Activated T-helper 17 cell treated with anti-CD3 and anti-CD28 coated beads, Interleukin-2, amount 50 U/mL, for 72 hours (primary cell): ENCODE results near the gene KIAA0319L. TPM values are rescaled to one million over a fixed set of nuclear protein-coding genes. Genes with fewer than 3 reads are reported as not detected.

ENCODE experiments used
- ATAC-seq: fragments of 150-1000 bp; cut with Tn5 transposase; replicated peaks from 2 replicates; pipeline ENCODE4 v1.10.0; 2021; ENCODE audit warnings: mild to moderate bottlenecking, moderate library complexity
- H3K27ac Mint-ChIP-seq: one replicate; pipeline ENCODE4 v1.8.0; 2022; ENCODE audit warnings: mixed read lengths
- H3K27me3 Mint-ChIP-seq: one replicate; pipeline ENCODE4 v1.8.0; 2022; ENCODE audit warnings: mixed read lengths
- H3K36me3 Mint-ChIP-seq: one replicate; pipeline ENCODE4 v1.8.0; 2022; ENCODE audit warnings: low read depth, mild to moderate bottlenecking, mixed read lengths
- H3K4me1 Mint-ChIP-seq: one replicate; pipeline ENCODE4 v1.8.0; 2022; ENCODE audit warnings: mixed read lengths
- H3K4me3 Mint-ChIP-seq: one replicate; pipeline ENCODE4 v1.8.0; 2022; ENCODE audit warnings: mild to moderate bottlenecking, mixed read lengths
- H3K9me3 Mint-ChIP-seq: one replicate; pipeline ENCODE4 v1.8.0; 2022; ENCODE audit warnings: mixed read lengths
- total RNA-seq, 2 donors: library from RNA; stranded (reverse); gene quantifications; one replicate each; pipeline ENCODE4 v1.2.3, GENCODE V29; 2022

Gene KIAA0319L
- total RNA-seq, 2 donors from 2014 or later: 45.8 to 98.2 TPM

DNA sequence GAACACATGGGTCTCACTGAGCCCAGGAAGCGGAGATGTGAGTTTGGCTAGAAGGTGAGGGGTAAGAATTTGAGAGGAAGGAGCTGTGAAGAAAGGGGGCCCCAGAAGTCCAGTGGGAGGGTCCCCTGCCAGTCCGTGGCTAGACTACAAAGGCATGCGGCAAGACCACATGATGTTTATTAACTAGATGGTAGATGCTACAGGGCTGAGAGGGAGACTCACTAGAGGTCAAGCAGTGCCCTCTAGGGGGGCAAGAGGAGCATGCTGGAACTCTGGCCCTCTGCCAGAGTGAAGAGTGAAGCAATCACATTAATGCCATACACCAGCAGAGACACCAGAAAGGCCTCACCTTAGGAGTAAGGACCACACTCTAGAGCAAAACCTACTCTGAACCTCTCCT lies 12.2 kb downstream of the KIAA0319L start:
- peak overlapping the region; percentile 82 for H3K27ac Mint-ChIP-seq
- no peaks in the 10 kb centered on the region for H3K27me3 Mint-ChIP-seq
- H3K4me1 Mint-ChIP-seq: peaks cover 34% of the 10 kb centered on the region
- peak; percentile 74 for ATAC-seq
- H3K36me3 Mint-ChIP-seq: peaks cover 78% of the 10 kb centered on the region
- no peak overlapping the region for H3K4me3 Mint-ChIP-seq
- no peaks in the 10 kb centered on the region for H3K9me3 Mint-ChIP-seq

DNA sequence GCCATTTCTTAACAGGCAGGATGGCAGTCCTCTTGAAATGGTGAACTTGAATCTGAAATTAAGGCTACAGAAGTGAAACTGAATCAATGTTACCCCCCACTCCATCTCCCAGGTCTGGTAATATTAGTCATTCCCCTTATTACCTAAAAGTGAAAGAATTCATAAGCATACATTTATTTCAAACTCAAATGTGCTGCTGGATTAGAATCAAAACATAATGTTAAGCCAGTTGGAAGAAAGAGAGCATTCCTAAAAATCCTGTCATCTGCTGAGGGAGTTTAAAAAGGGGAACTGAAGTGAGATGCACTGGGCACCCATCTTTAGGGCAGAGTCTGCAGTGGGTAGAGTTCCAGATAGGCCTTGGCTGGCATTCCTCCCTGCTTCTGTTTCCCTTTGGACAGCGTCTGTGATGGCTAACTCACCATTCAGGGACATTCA lies 17.4 kb downstream of the KIAA0319L start:
- H3K4me3 Mint-ChIP-seq: peak overlapping the region; percentile 77
- ATAC-seq: peak; percentile 71
- peaks cover 62% of the 10 kb centered on the region for H3K4me1 Mint-ChIP-seq

DNA sequence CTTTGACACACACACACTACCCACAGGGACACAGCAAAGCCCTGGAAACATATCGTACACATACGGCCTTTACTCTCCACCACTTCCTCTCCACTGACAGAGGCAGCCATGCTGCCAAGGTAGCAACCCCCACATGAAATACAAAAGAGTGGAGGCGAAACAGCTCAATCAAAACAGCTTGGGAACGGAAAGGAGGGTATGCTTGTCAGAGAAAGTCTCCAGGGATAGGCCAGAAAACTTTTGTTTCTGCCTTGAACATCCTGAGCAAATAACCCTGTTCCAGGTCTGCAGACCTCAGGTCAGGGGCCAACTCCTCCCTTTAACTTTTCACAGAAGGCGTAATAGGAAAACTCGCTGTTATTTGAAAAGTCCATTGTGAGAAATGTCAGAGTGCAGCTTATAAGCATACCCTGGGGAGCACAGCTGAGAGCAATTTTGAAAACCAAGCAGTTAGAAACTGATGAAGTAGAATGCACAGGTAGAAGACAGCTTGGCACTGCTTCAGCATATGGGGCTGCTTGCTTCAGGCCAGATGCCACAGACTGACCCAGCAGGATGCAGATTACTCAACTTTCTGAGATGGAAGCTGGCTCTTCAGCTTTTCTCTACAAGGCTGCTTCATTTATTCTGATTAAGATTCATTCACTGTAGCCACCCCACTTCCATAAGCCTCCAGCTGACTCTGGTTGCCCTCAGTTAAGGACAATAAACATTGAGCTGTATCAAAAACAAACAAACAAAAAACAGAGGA lies 18.0 kb downstream of the KIAA0319L start:
- ATAC-seq: peak; percentile 70
- peak overlapping the region; percentile 77 for H3K4me3 Mint-ChIP-seq
- peaks cover 53% of the 10 kb centered on the region for H3K36me3 Mint-ChIP-seq
- peaks cover 60% of the 10 kb centered on the region for H3K4me1 Mint-ChIP-seq
- H3K9me3 Mint-ChIP-seq: no peaks in the 10 kb centered on the region
- H3K27me3 Mint-ChIP-seq: no peaks in the 10 kb centered on the region
- H3K27ac Mint-ChIP-seq: peak overlapping the region; percentile 80

More for the DNA sequence above, 17.4 kb downstream of the KIAA0319L start:
- Mint-ChIP-seq H3K9me3 (no peaks in the 10 kb centered on the region), H3K27me3 (no peaks in the 10 kb centered on the region), H3K27ac (peak overlapping the region; percentile 80), H3K36me3 (peaks cover 55% of the 10 kb centered on the region)

DNA sequence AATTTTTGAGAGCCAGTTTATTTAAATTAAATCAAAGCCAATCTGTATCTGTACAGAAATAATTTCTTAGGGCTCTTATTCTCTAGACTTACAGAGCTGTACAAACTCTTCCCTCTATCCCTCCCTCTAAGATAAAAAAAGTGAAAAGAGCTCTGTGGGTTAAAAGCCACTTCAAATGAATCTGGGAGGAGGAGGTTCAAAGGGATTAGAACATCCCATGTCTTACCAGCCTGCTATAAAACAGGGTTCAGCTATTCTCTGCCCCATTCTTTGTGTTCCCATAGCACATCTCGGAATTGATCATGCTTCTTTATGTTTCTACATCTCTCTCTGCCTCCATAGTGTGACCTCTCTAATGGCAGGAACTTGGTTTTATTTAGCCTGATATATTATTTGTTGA lies 19.4 kb downstream of the KIAA0319L start:
- H3K27ac Mint-ChIP-seq: peak overlapping the region; percentile 15
- peak overlapping the region; percentile 77 for H3K4me3 Mint-ChIP-seq
- ATAC-seq: no peak
- H3K4me1 Mint-ChIP-seq: peaks cover 53% of the 10 kb centered on the region
- H3K9me3 Mint-ChIP-seq: no peaks in the 10 kb centered on the region
- peaks cover 53% of the 10 kb centered on the region for H3K36me3 Mint-ChIP-seq
- no peaks in the 10 kb centered on the region for H3K27me3 Mint-ChIP-seq

DNA sequence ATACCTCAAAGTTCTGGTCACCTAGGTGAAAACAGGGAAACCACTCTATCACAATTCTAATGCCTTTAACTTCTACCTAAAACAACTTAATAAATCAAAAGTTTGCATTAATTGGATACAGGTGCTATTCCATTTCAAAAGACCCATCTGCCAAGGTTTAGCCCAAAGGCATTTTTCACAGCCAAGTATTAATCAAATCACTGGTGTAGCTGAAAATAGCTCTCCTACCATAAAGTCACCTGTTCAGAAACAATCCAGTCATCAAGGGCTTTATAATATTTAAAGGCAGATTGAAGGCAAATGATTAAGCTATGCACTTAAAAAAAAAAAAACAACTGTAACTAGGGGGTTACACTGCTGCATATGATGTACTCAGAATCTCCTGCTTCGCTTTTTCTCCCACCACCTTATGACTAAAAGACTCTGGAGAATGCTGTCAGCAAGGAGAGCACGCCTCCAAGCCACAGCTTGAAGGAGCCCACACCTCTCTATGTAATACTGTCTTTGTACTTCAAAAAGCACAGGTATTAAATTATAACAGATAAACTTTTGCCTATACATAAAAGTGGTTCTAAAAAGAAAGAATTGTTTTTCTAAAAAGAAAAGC lies 20.5 kb downstream of the KIAA0319L start:
- peak overlapping the region; percentile 77 for H3K4me3 Mint-ChIP-seq
- no peaks in the 10 kb centered on the region for H3K9me3 Mint-ChIP-seq
- H3K4me1 Mint-ChIP-seq: peaks cover 48% of the 10 kb centered on the region
- no peaks in the 10 kb centered on the region for H3K27me3 Mint-ChIP-seq
- peak overlapping the region; percentile 15 for H3K27ac Mint-ChIP-seq
- peak; percentile 66 for ATAC-seq
- H3K36me3 Mint-ChIP-seq: peaks cover 52% of the 10 kb centered on the region

DNA sequence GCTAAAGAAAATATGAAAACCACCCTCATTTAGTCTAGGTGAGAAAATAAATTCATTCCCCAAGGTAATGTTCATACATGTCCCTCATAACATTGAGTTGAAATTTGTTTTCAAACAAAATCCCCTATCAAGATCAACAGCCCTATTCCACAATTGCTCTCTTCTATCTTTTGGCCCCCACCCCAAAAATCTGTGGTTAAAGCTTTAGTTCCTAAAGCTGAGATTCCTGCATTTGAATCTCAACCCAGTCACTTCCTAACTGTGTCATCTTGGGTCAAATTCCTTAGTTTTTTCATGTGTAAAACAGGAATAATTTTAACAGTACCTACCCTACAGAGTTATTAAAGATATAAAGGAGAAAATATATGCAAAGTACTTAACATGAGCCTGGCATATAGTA lies 22.0 kb downstream of the KIAA0319L start:
- no peaks in the 10 kb centered on the region for H3K9me3 Mint-ChIP-seq
- no peak overlapping the region for H3K4me3 Mint-ChIP-seq
- H3K4me1 Mint-ChIP-seq: peaks cover 52% of the 10 kb centered on the region
- H3K27ac Mint-ChIP-seq: no peak overlapping the region
- H3K27me3 Mint-ChIP-seq: no peaks in the 10 kb centered on the region
- peaks cover 61% of the 10 kb centered on the region for H3K36me3 Mint-ChIP-seq
- ATAC-seq: no peak

DNA sequence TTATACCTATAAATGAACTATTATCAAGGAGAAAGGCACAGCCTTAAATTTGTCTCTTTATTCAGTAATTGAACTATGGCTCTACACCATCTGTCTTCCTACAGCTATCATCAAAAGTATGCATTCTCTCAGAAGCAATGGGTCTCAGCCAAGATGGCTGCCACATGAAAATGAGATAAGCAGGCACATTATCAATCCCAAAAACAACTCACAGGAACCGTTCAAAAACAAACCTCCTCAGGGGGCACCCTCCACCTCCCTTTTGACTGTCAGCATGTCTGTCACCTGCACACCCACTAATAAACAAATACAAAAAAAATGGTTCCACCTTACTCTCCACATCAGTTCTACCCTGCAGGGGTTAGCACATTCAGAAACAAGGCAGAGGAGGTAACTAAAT lies 23.6 kb downstream of the KIAA0319L start:
- ATAC-seq: no peak
- Mint-ChIP-seq H3K9me3 (peaks cover 5% of the 10 kb centered on the region), H3K27ac (no peak overlapping the region), H3K4me3 (no peak overlapping the region), H3K36me3 (peaks cover 69% of the 10 kb centered on the region), H3K4me1 (peaks cover 42% of the 10 kb centered on the region), H3K27me3 (no peaks in the 10 kb centered on the region)

DNA sequence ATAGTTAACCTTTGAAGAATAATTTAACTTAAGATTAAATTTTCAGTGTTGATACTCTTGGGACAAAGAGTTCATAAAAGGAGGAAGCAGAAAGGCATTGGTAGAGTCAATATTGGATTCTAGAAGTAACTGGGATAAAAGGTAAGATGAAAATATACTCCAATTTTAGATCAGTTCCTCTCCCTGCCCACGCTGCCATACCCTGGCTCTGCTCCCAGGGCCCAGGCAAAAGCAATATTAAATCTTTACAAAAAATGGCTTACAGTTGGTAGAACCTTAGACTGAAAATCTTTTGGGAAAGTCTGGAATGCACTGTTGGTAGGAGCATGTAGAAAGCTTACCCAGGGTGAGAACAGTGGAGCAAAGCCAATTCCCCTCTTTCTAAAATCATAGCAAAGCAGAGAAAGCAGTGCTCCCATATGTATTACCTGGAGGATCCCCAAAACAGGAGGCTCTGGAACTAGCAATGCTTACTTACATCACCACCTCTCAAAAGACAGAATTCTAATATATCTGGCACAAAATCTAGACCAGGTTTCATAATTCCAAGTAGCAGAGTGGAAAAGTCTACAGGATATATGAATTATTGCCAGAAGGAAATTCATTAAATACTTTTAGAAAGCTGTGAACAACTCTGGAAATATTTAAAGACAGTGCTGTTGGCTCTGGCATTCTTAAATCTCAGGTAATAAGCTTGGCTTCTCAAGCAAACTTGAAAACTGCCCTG lies 24.5 kb downstream of the KIAA0319L start:
- Mint-ChIP-seq H3K27me3 (no peaks in the 10 kb centered on the region), H3K4me3 (no peak overlapping the region), H3K36me3 (peaks cover 69% of the 10 kb centered on the region), H3K4me1 (peaks cover 38% of the 10 kb centered on the region), H3K27ac (no peak overlapping the region), H3K9me3 (peaks cover 7% of the 10 kb centered on the region)
- ATAC-seq: no peak

DNA sequence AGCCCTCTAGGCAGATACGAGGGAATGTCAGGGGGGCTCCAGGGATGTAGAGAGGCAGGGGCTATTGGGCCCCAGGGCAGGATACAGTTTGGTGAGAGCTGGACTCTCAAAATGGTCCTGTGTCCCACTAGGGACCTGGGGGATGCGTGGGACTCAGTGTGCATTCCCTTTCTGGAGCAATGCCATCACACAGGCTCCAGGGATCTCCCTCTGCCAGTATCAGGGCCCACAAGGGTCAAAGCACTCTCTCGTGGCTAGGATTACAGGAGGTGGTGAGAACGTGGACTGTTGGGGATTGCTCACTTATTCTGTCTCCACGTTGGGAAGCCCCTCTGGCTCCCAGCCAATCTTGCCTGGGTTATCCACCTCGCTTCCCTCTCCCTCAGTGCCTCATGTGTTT lies 25.8 kb downstream of the KIAA0319L start:
- no peak for ATAC-seq
- H3K27ac Mint-ChIP-seq: no peak overlapping the region
- peaks cover 36% of the 10 kb centered on the region for H3K4me1 Mint-ChIP-seq
- peaks cover 61% of the 10 kb centered on the region for H3K36me3 Mint-ChIP-seq
- no peak overlapping the region for H3K4me3 Mint-ChIP-seq
- no peaks in the 10 kb centered on the region for H3K27me3 Mint-ChIP-seq
- peaks cover 9% of the 10 kb centered on the region for H3K9me3 Mint-ChIP-seq

DNA sequence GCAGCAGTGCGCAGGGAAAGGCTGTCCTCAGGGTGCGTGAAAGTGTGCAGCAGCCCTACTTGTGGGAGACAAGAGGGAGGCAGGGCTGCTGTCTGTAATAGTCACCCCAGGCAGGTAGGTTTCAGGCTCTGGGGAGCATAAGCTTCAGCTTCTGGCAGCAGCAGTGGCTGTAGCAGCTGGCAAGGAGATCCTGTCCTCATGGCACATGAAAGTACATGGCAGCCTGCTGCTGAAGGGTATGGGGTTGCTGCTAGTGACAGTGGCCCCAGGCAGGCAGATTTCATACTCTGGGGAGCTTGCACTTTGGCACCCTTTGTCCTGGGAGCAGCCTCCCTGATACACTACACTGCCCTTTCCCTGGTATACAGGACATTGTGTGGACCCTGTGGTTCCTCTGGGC lies 26.3 kb downstream of the KIAA0319L start:
- H3K27ac Mint-ChIP-seq: no peak overlapping the region
- H3K27me3 Mint-ChIP-seq: no peaks in the 10 kb centered on the region
- no peak overlapping the region for H3K4me3 Mint-ChIP-seq
- peaks cover 9% of the 10 kb centered on the region for H3K9me3 Mint-ChIP-seq
- H3K4me1 Mint-ChIP-seq: peaks cover 33% of the 10 kb centered on the region
- ATAC-seq: no peak
- H3K36me3 Mint-ChIP-seq: peaks cover 60% of the 10 kb centered on the region

DNA sequence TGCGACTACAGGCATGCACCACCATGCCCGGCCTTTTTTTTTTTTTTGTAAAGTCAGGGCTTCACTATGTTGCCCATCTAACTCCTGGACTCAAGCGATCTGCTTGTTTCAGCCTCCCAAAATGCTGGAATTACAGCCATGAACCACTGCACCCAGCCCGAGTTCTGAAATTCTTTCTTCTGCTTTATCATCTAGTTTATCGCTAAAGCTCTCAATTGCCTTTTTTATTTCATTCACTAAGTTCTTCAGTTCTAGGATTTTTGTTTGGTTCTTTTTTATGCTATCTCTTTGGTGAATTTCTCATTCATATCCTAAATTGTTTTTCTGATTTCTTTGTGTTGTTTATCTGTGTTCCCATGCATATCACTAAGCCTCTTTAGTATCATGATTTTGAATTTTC lies 27.0 kb downstream of the KIAA0319L start:
- H3K36me3 Mint-ChIP-seq: peaks cover 52% of the 10 kb centered on the region
- peaks cover 9% of the 10 kb centered on the region for H3K9me3 Mint-ChIP-seq
- no peaks in the 10 kb centered on the region for H3K27me3 Mint-ChIP-seq
- H3K4me3 Mint-ChIP-seq: no peak overlapping the region
- ATAC-seq: no peak
- peak overlapping the region; percentile 4 for H3K27ac Mint-ChIP-seq
- H3K4me1 Mint-ChIP-seq: peaks cover 25% of the 10 kb centered on the region

DNA sequence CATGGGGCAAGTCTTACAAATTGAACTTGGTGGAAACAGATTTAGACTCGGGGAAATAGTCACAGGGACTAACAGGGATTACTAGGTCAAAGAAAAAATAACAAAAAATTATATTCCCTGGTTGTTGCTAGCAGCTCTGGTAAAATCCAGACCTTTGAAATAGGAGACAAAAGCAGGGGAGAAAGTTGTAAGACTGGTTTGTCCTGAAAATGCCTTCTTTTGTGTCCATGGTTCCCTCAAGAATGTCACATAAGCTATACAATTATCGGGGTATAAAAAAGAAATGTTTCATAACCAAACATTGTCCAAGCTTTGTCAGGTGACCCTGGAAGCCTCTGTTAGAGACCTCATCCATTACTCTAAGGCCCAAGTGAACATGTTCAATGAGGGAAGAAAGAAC lies 33.1 kb downstream of the KIAA0319L start:
- peaks cover 3% of the 10 kb centered on the region for H3K36me3 Mint-ChIP-seq
- no peaks in the 10 kb centered on the region for H3K27me3 Mint-ChIP-seq
- no peak overlapping the region for H3K27ac Mint-ChIP-seq
- ATAC-seq: no peak
- no peak overlapping the region for H3K4me3 Mint-ChIP-seq
- H3K4me1 Mint-ChIP-seq: peaks cover 20% of the 10 kb centered on the region
- H3K9me3 Mint-ChIP-seq: peaks cover 10% of the 10 kb centered on the region

DNA sequence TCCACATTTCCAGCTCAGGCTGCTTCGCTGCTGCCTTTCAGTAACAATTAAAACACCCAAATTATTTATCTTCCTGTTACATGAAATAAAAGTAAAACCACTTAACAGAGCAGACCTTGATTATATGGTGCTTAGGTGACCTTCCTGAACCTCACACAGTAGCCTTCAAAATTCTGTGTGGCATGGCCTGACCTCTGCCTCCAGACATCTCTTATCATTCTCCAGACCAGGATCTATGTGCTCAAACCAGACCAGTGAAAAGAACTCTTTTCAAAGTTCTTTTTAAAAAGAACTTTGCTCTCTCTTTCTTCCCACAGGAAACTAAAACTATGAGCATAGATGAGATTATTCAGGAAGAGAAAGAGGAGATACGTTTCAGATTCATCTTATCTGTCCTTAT lies 37.8 kb downstream of the KIAA0319L start:
- Mint-ChIP-seq H3K27ac (peak overlapping the region; percentile 55), H3K4me3 (no peak overlapping the region), H3K36me3 (peaks cover 14% of the 10 kb centered on the region), H3K4me1 (peaks cover 26% of the 10 kb centered on the region), H3K9me3 (peaks cover 20% of the 10 kb centered on the region), H3K27me3 (no peaks in the 10 kb centered on the region)
- ATAC-seq: no peak

DNA sequence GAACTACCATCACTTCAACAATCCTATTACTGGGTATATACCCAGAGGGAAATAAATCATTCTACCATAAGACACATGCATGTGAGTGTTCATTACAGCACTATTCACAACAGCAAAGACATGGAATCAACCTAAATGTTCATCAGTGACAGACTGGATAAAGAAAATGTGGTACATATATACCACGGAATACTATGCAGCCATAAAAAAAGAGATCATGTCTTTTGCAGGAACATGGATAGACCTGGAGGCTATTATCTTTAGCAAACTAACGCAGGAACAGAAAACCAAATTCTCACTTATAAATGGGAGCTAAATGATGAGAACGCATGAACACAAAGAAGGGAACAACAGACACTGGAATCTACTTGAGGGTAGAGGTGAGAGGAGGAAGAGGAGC lies 39.0 kb downstream of the KIAA0319L start:
- H3K9me3 Mint-ChIP-seq: peaks cover 17% of the 10 kb centered on the region
- no peak overlapping the region for H3K27ac Mint-ChIP-seq
- ATAC-seq: no peak
- peaks cover 14% of the 10 kb centered on the region for H3K36me3 Mint-ChIP-seq
- no peak overlapping the region for H3K4me3 Mint-ChIP-seq
- H3K4me1 Mint-ChIP-seq: peaks cover 24% of the 10 kb centered on the region
- no peaks in the 10 kb centered on the region for H3K27me3 Mint-ChIP-seq

DNA sequence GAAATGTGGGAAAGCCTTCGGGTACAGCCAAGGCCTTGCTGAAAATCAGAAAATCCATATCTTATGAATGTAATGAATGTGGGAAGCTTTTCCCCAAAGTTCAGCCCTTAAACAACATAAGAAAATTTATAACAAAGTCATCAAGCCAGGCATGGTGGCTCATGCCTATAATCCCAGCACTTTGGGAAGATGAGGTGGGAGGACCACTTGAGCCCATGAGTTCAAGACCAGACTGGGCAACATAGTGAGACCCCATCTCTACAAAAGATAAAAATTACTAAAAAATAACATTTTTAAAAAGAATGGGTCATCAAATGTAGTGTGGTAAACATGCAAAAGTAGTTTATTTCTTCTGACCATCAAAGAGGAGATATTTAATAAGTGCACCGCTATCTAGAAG lies 45.9 kb downstream of the KIAA0319L start:
- no peak for ATAC-seq
- Mint-ChIP-seq H3K9me3 (peaks cover 5% of the 10 kb centered on the region), H3K36me3 (peaks cover 20% of the 10 kb centered on the region), H3K27ac (no peak overlapping the region), H3K4me1 (peaks cover 38% of the 10 kb centered on the region), H3K27me3 (no peaks in the 10 kb centered on the region), H3K4me3 (no peak overlapping the region)
